Progenitor cell of endocrine pancreas (in vitro differentiated cells): ENCODE measurements around the gene TSSK6. TPM values are rescaled to one million over a fixed set of nuclear protein-coding genes. Genes with fewer than 3 reads are reported as not detected.

Experiments used
- DNase-seq: peaks from one replicate; pipeline ENCODE4 v3.0.0; 2021; ENCODE audit warnings: low spot score; ENCODE audit not compliant: unreplicated experiment
- H3K27ac Mint-ChIP-seq: 2 replicates; pipeline ENCODE4 v1.8.0; 2021; ENCODE audit warnings: mild to moderate bottlenecking, moderate library complexity, mixed read lengths
- H3K27me3 Mint-ChIP-seq: 2 replicates; pipeline ENCODE4 v1.8.0; 2021; ENCODE audit warnings: mixed read lengths
- H3K36me3 Mint-ChIP-seq: 2 replicates; pipeline ENCODE4 v1.8.0; 2022; ENCODE audit warnings: mixed read lengths; ENCODE audit not compliant: insufficient read depth
- H3K4me1 Mint-ChIP-seq: 2 replicates; pipeline ENCODE4 v1.8.0; 2021; ENCODE audit warnings: low read depth, mixed read lengths
- H3K4me3 Mint-ChIP-seq: 2 replicates; pipeline ENCODE4 v1.8.0; 2021; ENCODE audit warnings: low read depth, mild to moderate bottlenecking, moderate library complexity, mixed read lengths
- H3K9me3 Mint-ChIP-seq: 2 replicates; pipeline ENCODE4 v1.8.0; 2021; ENCODE audit warnings: low read depth, mixed read lengths
- total RNA-seq: library from RNA; stranded (reverse); gene quantifications from 2 replicates; pipeline ENCODE4 v1.2.1, GENCODE V29; 2021
- TF ChIP-seq, protein P1 (sequence below): fragments of 200-600 bp; sonication (generic); IDR thresholded peaks from one replicate; pipeline ENCODE4 v1.5.0; 2021; ENCODE audit warnings: antibody characterized with exemption, mild to moderate bottlenecking; ENCODE audit not compliant: unreplicated experiment

TSSK6 gene
- total RNA-seq, 1 donor from 2014 or later, result 3.3 TPM

DNA sequence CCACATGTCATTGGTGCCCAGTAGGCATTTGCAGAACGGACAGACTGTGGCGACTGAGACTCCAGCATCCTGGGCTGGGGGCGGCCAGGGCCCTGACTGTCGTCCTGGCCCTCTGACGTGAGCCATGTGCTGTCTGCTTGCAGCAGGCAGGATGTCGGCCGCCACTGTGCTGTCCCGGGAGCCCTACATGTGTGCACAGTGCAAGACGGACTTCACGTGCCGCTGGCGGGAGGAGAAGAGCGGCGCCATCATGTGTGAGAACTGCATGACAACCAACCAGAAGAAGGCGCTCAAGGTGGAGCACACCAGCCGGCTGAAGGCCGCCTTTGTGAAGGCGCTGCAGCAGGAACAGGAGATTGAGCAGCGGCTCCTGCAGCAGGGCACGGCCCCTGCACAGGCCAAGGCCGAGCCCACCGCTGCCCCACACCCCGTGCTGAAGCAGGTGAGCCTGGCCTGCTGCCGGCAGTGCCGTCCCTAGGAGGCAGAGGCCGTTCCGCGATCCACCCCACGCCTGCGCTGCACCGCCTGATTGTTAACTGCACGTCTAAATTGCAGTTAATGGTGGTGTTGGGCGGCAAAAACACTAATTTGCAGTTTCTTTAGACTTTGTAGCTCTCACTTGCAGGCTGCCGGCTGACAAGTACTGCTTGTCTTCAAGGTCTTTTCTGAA lies 14.2 kb downstream of the TSSK6 start:
- H3K27me3 Mint-ChIP-seq, result no peaks in the 10 kb centered on the region
- no peak overlapping the region for H3K27ac Mint-ChIP-seq
- peaks cover 17% of the 10 kb centered on the region for H3K36me3 Mint-ChIP-seq
- no peak for DNase-seq
- TF ChIP-seq, protein P1, sequence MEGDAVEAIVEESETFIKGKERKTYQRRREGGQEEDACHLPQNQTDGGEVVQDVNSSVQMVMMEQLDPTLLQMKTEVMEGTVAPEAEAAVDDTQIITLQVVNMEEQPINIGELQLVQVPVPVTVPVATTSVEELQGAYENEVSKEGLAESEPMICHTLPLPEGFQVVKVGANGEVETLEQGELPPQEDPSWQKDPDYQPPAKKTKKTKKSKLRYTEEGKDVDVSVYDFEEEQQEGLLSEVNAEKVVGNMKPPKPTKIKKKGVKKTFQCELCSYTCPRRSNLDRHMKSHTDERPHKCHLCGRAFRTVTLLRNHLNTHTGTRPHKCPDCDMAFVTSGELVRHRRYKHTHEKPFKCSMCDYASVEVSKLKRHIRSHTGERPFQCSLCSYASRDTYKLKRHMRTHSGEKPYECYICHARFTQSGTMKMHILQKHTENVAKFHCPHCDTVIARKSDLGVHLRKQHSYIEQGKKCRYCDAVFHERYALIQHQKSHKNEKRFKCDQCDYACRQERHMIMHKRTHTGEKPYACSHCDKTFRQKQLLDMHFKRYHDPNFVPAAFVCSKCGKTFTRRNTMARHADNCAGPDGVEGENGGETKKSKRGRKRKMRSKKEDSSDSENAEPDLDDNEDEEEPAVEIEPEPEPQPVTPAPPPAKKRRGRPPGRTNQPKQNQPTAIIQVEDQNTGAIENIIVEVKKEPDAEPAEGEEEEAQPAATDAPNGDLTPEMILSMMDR, result no peak
- H3K4me3 Mint-ChIP-seq, result no peak overlapping the region
- H3K4me1 Mint-ChIP-seq, result no peaks in the 10 kb centered on the region
- H3K9me3 Mint-ChIP-seq, result no peaks in the 10 kb centered on the region

DNA sequence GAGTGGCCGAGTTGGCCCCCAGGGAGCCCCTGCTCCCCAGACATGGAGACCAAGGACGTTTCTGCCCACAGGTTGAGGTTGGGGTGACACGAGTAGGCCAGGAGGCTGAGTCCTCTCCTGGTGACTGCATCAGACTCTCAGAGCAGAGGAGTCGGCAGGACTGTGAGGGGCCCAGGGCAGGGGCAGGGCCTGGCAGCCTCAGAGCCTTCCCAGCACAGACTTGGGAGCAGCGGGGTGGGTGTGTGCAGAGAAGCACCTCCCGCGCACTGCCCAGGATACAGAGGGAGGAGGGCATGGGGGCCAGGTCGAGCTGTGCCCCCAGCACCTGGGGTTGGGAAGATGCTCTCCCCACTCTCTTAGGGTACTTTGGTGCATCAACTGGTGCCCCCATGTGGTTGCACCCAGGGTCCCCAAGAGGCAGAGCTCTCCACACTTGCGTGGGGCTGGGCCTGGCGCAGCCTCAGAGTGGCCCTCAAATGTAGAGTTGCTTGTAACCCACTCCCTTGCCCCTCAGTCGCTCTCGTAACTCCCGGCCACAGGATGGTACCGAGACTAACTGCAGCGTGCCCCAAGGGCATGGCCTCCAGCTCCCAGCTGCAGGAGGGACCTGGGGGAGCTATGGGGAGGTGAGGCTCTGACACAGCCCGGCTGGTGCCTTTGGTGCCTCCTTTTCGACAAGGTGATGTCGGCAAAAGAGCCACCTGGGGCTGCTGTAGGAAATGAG lies 15.9 kb downstream of the TSSK6 start:
- TF ChIP-seq, protein P1, result no peak
- no peak for DNase-seq
- Mint-ChIP-seq H3K36me3 (peaks cover 22% of the 10 kb centered on the region), H3K27me3 (no peaks in the 10 kb centered on the region), H3K27ac (no peak overlapping the region), H3K4me3 (no peak overlapping the region), H3K4me1 (no peaks in the 10 kb centered on the region), H3K9me3 (no peaks in the 10 kb centered on the region)

DNA sequence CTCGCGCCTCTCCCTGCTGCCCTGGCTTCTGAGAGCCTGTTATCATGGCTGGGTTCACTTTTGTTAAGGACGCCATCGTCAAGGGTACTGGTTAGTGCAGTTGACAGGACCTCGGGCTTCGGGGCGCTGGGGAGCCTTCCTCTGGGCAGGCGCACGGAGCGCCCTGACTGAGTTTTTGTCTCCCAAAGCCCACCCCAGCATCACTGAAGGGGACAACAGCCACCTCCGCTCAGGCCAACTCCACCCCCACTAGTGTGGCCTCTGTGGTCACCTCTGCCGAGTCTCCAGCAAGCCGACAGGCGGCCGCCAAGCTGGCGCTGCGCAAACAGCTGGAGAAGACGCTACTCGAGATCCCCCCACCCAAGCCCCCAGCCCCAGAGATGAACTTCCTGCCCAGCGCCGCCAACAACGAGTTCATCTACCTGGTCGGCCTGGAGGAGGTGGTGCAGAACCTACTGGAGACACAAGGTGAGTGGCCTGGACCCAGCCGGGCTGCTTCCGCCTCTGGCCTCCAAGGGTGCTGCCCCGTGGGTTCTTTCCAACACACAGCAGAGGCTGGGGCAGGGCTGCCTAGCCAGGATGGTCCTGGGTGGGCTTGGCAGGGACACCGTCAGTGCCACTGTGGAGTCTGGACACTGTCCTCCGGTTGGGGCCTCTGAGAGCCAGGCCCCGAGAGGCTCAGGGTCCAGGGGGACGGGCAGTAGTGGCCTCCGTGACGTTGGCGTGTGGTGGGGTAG lies 16.9 kb downstream of the TSSK6 start:
- Mint-ChIP-seq H3K27me3 (no peaks in the 10 kb centered on the region), H3K27ac (no peak overlapping the region), H3K9me3 (no peaks in the 10 kb centered on the region), H3K36me3 (peaks cover 18% of the 10 kb centered on the region), H3K4me3 (no peak overlapping the region), H3K4me1 (no peaks in the 10 kb centered on the region)
- TF ChIP-seq, protein P1, result no peak
- DNase-seq, result no peak

DNA sequence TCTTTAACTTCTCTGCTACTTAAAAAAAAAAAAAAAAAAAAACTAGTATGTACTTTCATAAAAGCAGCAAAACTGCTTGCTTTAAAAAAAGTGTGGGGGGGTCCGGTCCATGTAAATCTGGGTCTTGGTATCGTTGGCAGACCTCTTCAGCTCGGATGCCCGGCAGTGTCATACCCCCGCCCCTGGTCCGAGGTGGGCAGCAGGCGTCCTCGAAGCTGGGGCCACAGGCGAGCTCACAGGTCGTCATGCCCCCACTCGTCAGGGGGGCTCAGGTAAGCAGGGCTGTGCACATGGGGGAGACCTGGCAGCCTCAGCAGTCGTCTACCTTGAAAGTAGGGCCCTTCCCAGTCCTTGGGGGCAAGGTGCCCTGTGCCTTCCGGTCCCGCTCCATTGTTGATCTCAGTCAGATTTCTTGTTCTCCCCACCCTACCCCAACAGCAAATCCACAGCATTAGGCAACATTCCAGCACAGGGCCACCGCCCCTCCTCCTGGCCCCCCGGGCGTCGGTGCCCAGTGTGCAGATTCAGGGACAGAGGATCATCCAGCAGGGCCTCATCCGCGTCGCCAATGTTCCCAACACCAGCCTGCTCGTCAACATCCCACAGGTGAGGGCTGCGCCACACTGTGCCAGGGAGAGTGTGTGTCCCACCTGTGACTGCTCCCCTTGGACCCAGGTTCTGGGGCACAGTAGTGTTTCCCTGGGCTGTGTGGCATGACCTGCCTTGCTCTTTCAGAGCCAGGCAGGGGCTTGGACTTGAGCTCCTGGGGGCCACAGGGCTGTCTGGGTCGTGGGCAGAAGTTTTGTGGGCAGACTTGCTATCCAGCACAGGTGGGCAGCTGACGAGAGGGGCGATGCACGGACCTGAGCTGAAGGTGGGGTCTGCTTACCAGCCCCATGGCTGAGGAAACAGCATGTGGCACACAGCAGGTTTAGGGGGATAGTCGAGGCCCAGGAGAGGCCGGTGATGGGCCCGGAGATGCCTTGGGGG lies 19.4 kb downstream of the TSSK6 start:
- no peak for DNase-seq
- TF ChIP-seq, protein P1, result no peak
- H3K27me3 Mint-ChIP-seq, result no peaks in the 10 kb centered on the region
- no peaks in the 10 kb centered on the region for H3K9me3 Mint-ChIP-seq
- no peak overlapping the region for H3K27ac Mint-ChIP-seq
- H3K4me3 Mint-ChIP-seq, result no peak overlapping the region
- H3K4me1 Mint-ChIP-seq, result no peaks in the 10 kb centered on the region
- peaks cover 8% of the 10 kb centered on the region for H3K36me3 Mint-ChIP-seq
